HK-2 (cell line): Measurements from ENCODE around the gene BCL2.

Experiments
- DNase-seq: peaks from one replicate; pipeline ENCODE4 v3.0.0-alpha.2; 2018; ENCODE audit not compliant: unreplicated experiment

The BCL2 gene

GRCh38 chr18:63140997-63141777 lies 178.4 kb downstream of the BCL2 start:
- no peak for DNase-seq

- no peak for DNase-seq
Observed at GRCh38 chr18:63140038-63140450, 179.5 kb downstream of the BCL2 start.

GRCh38 chr18:63138436-63139340 lies 180.9 kb downstream of the BCL2 start:
- no peak for DNase-seq

- no peak for DNase-seq
Observed at GRCh38 chr18:63137999-63138435, 181.6 kb downstream of the BCL2 start.

GRCh38 chr18:63135101-63135500 lies 184.5 kb downstream of the BCL2 start:
- no peak for DNase-seq

- no peak for DNase-seq
Observed at GRCh38 chr18:63132819-63133200, 186.8 kb downstream of the BCL2 start.

- no peak for DNase-seq
Observed at GRCh38 chr18:63131959-63132818, 187.4 kb downstream of the BCL2 start.

GRCh38 chr18:63131106-63131958 lies 188.2 kb downstream of the BCL2 start:
- peak; percentile 11 for DNase-seq

GRCh38 chr18:63130176-63130575 lies 189.4 kb downstream of the BCL2 start:
- DNase-seq = no peak

GRCh38 chr18:63128237-63128974 lies 191.2 kb downstream of the BCL2 start:
- DNase-seq = no peak

- no peak for DNase-seq
Observed at GRCh38 chr18:63126134-63127069, 193.2 kb downstream of the BCL2 start.

GRCh38 chr18:63120620-63121019 lies 198.9 kb downstream of the BCL2 start:
- no peak for DNase-seq

- peak; percentile 18 for DNase-seq
Observed at GRCh38 chr18:63119647-63120046, 199.9 kb downstream of the BCL2 start.

- no peak for DNase-seq
Observed at GRCh38 chr18:63113899-63114565, 205.5 kb downstream of the BCL2 start.

GRCh38 chr18:63112706-63113105 lies 206.9 kb downstream of the BCL2 start:
- DNase-seq = no peak

GRCh38 chr18:63111671-63112402 lies 207.7 kb downstream of the BCL2 start:
- DNase-seq = no peak

GRCh38 chr18:63109802-63110201 lies 209.8 kb downstream of the BCL2 start:
- DNase-seq = no peak

- no peak for DNase-seq
Observed at GRCh38 chr18:63109022-63109421, 210.5 kb downstream of the BCL2 start.
